PC-3 (cell line): ENCODE results near the gene TMEM181. TPM values are rescaled to one million over a fixed set of nuclear protein-coding genes. Genes with fewer than 3 reads are reported as not detected.

Experiments
- ATAC-seq: fragments of 200-7000 bp; cut with Tn5 transposase; 2 replicates; pipeline ENCODE4 v1.9.1; 2020; ENCODE audit warnings: mild to moderate bottlenecking, moderate library complexity
- BruUV-seq: library from RNA; stranded (reverse); fragments of 400-500 nt; replicated peaks from 2 replicates; lab custom pipeline; 2021; lab: Mats Ljungman, UMichigan
- CTCF ChIA-PET: fragments of 300-600 bp; sonication (Branson Sonifier 250); formaldehyde crosslinking; loops from one replicate; lab custom pipeline; 2022; ENCODE audit warnings: antibody characterized with exemption; lab: Charles Lee
- POLR2A ChIA-PET: fragments of 300-600 bp; sonication (Branson Sonifier 250); formaldehyde crosslinking; loops from one replicate; lab custom pipeline; 2022; ENCODE audit warnings: antibody characterized with exemption; ENCODE audit not compliant: unreplicated experiment; lab: Charles Lee
- DNase-seq: peaks from one replicate; pipeline ENCODE4 v3.0.0-alpha.2; 2015
- H2AFZ ChIP-seq: fragments of 300-600 bp; sonication (generic); 2 replicates; pipeline ENCODE4 v1.6.0; 2016; ENCODE audit warnings: antibody characterized with exemption, low read length
- H3F3A ChIP-seq: fragments of 300-600 bp; sonication (generic); one replicate; pipeline ENCODE4 v1.6.0; 2017; ENCODE audit warnings: antibody characterized with exemption, low read length, control low read depth, mild to moderate bottlenecking; ENCODE audit not compliant: unreplicated experiment
- H3K27ac ChIP-seq: fragments of 300-600 bp; sonication (generic); 2 replicates; pipeline ENCODE4 v1.5.1; 2016; ENCODE audit warnings: mild to moderate bottlenecking, low read length
- H3K27me3 ChIP-seq: fragments of 300-600 bp; sonication (generic); 2 replicates; pipeline ENCODE4 v1.6.1; 2016; ENCODE audit warnings: low read length, mixed read lengths
- H3K36me3 ChIP-seq: fragments of 300-600 bp; sonication (generic); 2 replicates; pipeline ENCODE4 v1.6.1; 2016; ENCODE audit warnings: low read depth, mixed run types, low read length, mixed read lengths
- H3K4me1 ChIP-seq: fragments of 300-600 bp; sonication (generic); 2 replicates; pipeline ENCODE4 v1.5.1; 2016; ENCODE audit warnings: low read length; ENCODE audit not compliant: insufficient read depth
- H3K4me2 ChIP-seq: fragments of 300-600 bp; sonication (generic); 2 replicates; pipeline ENCODE4 v1.6.0; 2016; ENCODE audit warnings: low read length
- H3K4me3 ChIP-seq: fragments of 300-600 bp; sonication (generic); 2 replicates; pipeline ENCODE4 v1.5.1; 2016; ENCODE audit warnings: mild to moderate bottlenecking, low read length, mixed read lengths
- H3K79me2 ChIP-seq: fragments of 300-600 bp; sonication (generic); 2 replicates; pipeline ENCODE4 v1.6.1; 2017; ENCODE audit warnings: low read length, mixed read lengths
- H3K9ac ChIP-seq: fragments of 300-600 bp; sonication (generic); 2 replicates; pipeline ENCODE4 v1.6.0; 2016; ENCODE audit warnings: mild to moderate bottlenecking, low read length
- H3K9me2 ChIP-seq: fragments of 300-600 bp; sonication (generic); replicated peaks from 2 replicates; pipeline ENCODE4 v1.6.1; 2016; ENCODE audit warnings: mixed run types, low read length, mixed read lengths
- H3K9me3 ChIP-seq: fragments of 300-600 bp; sonication (generic); 2 replicates; pipeline ENCODE4 v1.6.1; 2016; ENCODE audit warnings: low read length, mixed read lengths
- H4K20me1 ChIP-seq: fragments of 300-600 bp; sonication (generic); 2 replicates; pipeline ENCODE4 v1.6.1; 2016; ENCODE audit warnings: low read length, mixed read lengths
- EZH2 ChIP-seq: fragments of 300-600 bp; sonication (generic); IDR thresholded peaks from one replicate; pipeline ENCODE4 v1.6.1; 2017; ENCODE audit warnings: antibody characterized with exemption, mild to moderate bottlenecking, low read length; ENCODE audit not compliant: unreplicated experiment
- EZH2phosphoT487 ChIP-seq: fragments of 300-600 bp; sonication (generic); IDR thresholded peaks from 2 replicates; pipeline ENCODE4 v1.6.1; 2018; ENCODE audit warnings: mild to moderate bottlenecking, antibody characterized with exemption, low read length, borderline replicate concordance
- intact Hi-C: fragments of 100-400 bp; cut with micrococcal nuclease; formaldehyde crosslinking; loops from 2 replicates; pipeline ENCODE4 v1.9.0; 2023
- total RNA-seq: library from RNA; depleted of rRNA; stranded (reverse); fragments of >200 nt; gene quantifications from 2 replicates; pipeline ENCODE4 v1.2.3, GENCODE V29; 2014
- TF ChIP-seq, protein P1 (sequence below): fragments of 300-600 bp; sonication (generic); conservative IDR thresholded peaks from 2 replicates; pipeline ENCODE4 v1.5.1; 2017; ENCODE audit warnings: antibody characterized with exemption, low read depth, mild to moderate bottlenecking, low read length

Gene TMEM181
- total RNA-seq, 1 experiment from 2014 or later: 13.7 TPM

GRCh38 chr6:158575550-158575949 is 15.7 kb downstream of the TMEM181 start:
- intact Hi-C loops: no loop called here
- H3K9ac ChIP-seq: no peak overlapping the region
- no peaks in the 10 kb centered on the region for H3K9me3 ChIP-seq
- CTCF ChIA-PET: no interaction called here
- H3K27ac ChIP-seq: no peak overlapping the region
- H4K20me1 ChIP-seq: no peaks in the 10 kb centered on the region
- TF ChIP-seq, protein P1, sequence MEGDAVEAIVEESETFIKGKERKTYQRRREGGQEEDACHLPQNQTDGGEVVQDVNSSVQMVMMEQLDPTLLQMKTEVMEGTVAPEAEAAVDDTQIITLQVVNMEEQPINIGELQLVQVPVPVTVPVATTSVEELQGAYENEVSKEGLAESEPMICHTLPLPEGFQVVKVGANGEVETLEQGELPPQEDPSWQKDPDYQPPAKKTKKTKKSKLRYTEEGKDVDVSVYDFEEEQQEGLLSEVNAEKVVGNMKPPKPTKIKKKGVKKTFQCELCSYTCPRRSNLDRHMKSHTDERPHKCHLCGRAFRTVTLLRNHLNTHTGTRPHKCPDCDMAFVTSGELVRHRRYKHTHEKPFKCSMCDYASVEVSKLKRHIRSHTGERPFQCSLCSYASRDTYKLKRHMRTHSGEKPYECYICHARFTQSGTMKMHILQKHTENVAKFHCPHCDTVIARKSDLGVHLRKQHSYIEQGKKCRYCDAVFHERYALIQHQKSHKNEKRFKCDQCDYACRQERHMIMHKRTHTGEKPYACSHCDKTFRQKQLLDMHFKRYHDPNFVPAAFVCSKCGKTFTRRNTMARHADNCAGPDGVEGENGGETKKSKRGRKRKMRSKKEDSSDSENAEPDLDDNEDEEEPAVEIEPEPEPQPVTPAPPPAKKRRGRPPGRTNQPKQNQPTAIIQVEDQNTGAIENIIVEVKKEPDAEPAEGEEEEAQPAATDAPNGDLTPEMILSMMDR: no peak
- TF ChIP-seq EZH2phosphoT487 (no peak), EZH2 (no peak)
- H3K79me2 ChIP-seq: peaks cover 36% of the 10 kb centered on the region
- H3K27me3 ChIP-seq: no peaks in the 10 kb centered on the region
- no peak for ATAC-seq
- no peak overlapping the region for H2AFZ ChIP-seq
- no TSS peak for BruUV-seq
- peaks cover 7% of the 10 kb centered on the region for H3K36me3 ChIP-seq
- DNase-seq: no peak
- H3K9me2 ChIP-seq: no peaks in the 10 kb centered on the region
- POLR2A ChIA-PET: no interaction called here
- no peak overlapping the region for H3K4me2 ChIP-seq
- H3F3A ChIP-seq: no peaks in the 10 kb centered on the region
- no peak overlapping the region for H3K4me3 ChIP-seq
- H3K4me1 ChIP-seq: peaks cover 10% of the 10 kb centered on the region

DNA sequence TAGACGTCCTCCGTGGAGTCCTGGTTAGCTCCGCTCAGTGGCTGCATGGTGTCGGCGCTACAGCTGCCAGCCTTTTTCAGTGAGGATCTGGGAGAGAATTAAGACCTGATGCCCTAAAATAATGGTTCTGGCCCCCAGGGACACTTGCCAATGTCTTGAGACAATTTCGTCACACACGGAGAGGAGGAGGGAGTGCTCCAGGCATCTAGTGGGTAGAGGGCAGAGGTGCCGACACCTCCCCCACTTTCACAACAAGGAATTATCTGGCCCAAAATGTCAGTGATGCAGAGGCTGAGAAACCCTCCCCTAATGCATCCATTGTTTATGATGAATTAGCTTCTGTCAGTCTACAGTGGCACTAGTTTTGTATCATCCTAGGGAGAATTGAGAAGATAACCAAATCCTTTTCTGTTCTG is 24.4 kb downstream of the TMEM181 start:
- H3K27me3 ChIP-seq: no peaks in the 10 kb centered on the region
- ChIA-PET CTCF (no interaction called here), POLR2A (no interaction called here)
- peaks cover 30% of the 10 kb centered on the region for H3K36me3 ChIP-seq
- no peaks in the 10 kb centered on the region for H3K79me2 ChIP-seq
- no TSS peak for BruUV-seq
- ATAC-seq (no peak), DNase-seq (no peak)
- intact Hi-C loops: no loop called here
- H3K4me3 ChIP-seq: no peak overlapping the region
- no peaks in the 10 kb centered on the region for H3K9me2 ChIP-seq
- H2AFZ ChIP-seq: no peak overlapping the region
- H4K20me1 ChIP-seq: no peaks in the 10 kb centered on the region
- H3K27ac ChIP-seq: no peak overlapping the region
- no peak overlapping the region for H3K9ac ChIP-seq
- TF ChIP-seq EZH2phosphoT487: no peak
- TF ChIP-seq, protein P1: no peak
- TF ChIP-seq EZH2: no peak
- no peaks in the 10 kb centered on the region for H3K4me1 ChIP-seq
- no peak overlapping the region for H3K4me2 ChIP-seq
- H3F3A ChIP-seq: no peaks in the 10 kb centered on the region
- H3K9me3 ChIP-seq: no peaks in the 10 kb centered on the region

DNA sequence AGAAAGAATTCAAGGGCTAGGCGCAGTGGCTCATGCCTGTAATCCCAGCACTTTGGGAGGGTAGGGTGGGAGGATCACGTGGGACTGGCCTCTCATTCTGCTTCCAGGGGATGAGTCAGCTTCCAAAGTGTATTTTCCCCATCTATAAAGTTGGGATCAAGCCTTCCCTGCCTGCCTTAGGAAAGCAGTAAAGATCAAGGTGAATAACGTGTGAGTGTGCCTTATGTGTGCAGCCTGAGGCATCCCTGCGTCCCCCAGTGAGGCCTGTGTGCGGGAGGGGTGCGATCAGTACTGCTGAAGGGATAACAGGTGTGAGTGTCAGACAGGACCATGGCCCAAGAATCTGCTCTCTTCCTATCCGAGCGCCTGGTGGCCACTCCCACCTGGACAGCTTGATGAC is 26.8 kb downstream of the TMEM181 start:
- H3F3A ChIP-seq: no peaks in the 10 kb centered on the region
- DNase-seq (no peak), ATAC-seq (no peak)
- H2AFZ ChIP-seq: no peak overlapping the region
- no peak overlapping the region for H3K4me2 ChIP-seq
- H3K9me3 ChIP-seq: no peaks in the 10 kb centered on the region
- H3K36me3 ChIP-seq: peaks cover 30% of the 10 kb centered on the region
- intact Hi-C loops: no loop called here
- ChIA-PET CTCF (no interaction called here), POLR2A (no interaction called here)
- H3K27ac ChIP-seq: no peak overlapping the region
- no peak overlapping the region for H3K4me3 ChIP-seq
- BruUV-seq: no TSS peak
- no peaks in the 10 kb centered on the region for H3K27me3 ChIP-seq
- H3K79me2 ChIP-seq: no peaks in the 10 kb centered on the region
- H3K9me2 ChIP-seq: no peaks in the 10 kb centered on the region
- no peaks in the 10 kb centered on the region for H4K20me1 ChIP-seq
- no peak for TF ChIP-seq EZH2phosphoT487
- TF ChIP-seq, protein P1: no peak
- no peak for TF ChIP-seq EZH2
- H3K4me1 ChIP-seq: no peaks in the 10 kb centered on the region
- H3K9ac ChIP-seq: no peak overlapping the region
